DMS79 treated with DMSO at 0.1 percent for 48 hours (cell line): ENCODE data around the gene OAS3.
"Not testable (repeated sequence)": the region's sequence is repeated elsewhere in the genome, so short reads cannot be mapped to it uniquely, and the experiment has no call there.

Experiments
- DNase-seq: peaks from one replicate; lab custom pipeline; 2025; lab: John Stamatoyannopoulos, UW

The OAS3 gene

DNA sequence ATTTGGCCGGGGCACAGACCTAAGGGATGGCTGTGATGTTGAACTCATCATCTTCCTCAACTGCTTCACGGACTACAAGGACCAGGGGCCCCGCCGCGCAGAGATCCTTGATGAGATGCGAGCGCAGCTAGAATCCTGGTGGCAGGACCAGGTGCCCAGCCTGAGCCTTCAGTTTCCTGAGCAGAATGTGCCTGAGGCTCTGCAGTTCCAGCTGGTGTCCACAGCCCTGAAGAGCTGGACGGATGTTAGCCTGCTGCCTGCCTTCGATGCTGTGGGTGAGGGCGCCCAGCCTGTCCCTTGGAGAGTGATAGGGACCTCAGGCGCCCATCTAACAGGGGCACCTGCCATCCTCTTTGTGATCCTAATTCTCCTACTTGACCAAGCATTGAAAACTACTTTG, 12.4 kb downstream of the OAS3 start:
- no peak for DNase-seq

DNA sequence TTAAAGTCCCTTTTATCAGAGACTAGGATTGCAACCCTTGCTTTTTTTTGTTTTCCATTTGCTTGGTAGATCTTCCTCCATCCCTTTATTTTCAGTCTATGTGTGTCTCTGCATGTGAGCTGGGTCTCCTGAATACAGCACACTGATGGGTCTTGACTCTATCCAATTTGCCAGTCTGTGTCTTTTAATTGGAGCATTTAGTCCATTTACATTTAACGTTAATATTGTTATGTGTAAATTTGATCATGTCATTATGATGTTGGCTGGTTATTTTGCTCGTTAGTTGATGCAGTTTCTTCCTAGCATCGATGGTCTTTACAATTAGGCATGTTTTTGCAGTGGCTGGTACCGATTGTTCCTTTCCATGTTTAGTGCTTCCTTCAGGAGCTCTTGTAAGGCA, 18.9 kb downstream of the OAS3 start:
- DNase-seq = not testable (repeated sequence)

GRCh38 chr12:112961074-112961473, 22.8 kb downstream of the OAS3 start:
- DNase-seq = no peak

GRCh38 chr12:112961536-112961935, 23.3 kb downstream of the OAS3 start:
- no peak for DNase-seq

DNA sequence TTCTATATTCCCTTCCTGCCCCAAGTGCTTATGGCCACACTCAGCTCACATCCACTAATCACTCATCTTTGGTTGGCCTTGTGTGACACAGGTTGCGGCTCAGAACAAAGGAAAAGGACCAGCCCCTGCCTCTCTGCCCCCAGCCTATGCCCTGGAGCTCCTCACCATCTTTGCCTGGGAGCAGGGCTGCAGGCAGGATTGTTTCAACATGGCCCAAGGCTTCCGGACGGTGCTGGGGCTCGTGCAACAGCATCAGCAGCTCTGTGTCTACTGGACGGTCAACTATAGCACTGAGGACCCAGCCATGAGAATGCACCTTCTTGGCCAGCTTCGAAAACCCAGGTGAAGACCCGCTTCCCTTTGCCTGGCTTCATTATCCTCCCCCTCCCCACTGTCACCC, 24.3 kb downstream of the OAS3 start:
- no peak for DNase-seq

DNA sequence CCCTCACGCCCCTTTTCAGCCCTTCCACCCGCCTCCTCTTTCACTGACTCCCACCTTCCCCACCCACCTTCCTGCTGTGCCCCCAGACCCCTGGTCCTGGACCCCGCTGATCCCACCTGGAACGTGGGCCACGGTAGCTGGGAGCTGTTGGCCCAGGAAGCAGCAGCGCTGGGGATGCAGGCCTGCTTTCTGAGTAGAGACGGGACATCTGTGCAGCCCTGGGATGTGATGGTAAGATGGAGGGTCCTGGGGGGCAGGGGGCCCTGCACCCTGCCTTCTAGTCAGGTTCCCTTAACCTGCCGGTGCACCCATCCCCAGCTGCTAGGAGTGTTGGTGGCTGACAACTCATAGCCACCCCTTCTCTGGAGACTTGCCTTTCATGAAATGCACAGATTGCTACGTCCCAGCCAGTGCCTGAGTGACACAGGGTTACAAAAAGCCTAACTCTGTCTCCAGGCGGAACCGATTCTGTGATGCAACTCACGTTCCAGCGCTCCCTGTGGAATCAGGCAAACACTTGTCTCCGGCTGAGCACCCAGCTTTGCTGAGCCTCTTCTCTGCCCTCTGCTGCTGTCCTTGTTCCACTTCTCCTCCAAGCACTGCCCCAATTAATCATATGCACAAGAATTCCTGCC, 25.1 kb downstream of the OAS3 start:
- no peak for DNase-seq

- no peak for DNase-seq
Observed at GRCh38 chr12:112964067-112964670, 25.9 kb downstream of the OAS3 start.

DNA sequence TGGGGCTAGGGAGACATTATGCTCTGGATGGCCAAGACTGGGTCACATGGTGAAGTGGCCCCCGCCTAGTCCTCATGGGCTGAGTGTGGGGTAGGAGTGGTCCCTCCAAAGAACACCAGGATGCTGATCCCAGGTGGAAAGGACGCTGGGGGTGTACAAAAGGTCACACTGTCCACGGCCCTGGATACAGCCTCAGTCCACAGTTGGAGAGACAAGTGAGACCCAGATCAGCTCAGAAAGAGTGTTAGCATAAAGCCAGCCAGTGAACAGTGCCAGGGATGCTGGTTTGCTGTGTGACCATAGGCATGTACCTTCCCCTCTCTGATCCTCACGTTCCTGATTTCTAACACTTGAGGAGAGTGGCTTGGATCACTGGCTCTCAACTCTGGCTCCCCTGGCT, 26.6 kb downstream of the OAS3 start:
- DNase-seq = no peak

- no peak for DNase-seq
Observed at GRCh38 chr12:112965643-112966042, 27.4 kb downstream of the OAS3 start.

DNA sequence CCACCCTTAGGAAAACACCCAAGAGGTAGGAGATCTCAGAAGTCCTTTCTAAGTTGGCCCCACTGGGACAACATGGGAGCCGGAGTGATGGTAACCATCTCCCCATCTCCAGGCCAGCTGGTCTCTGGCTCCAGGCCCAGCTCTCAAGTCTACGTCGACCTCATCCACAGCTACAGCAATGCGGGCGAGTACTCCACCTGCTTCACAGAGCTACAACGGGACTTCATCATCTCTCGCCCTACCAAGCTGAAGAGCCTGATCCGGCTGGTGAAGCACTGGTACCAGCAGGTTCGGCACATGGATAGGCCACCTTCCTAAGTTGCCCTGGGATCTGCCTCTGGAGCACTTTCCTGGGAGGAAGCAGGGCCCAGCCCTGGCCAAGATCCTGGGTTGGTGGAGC, 29.0 kb downstream of the OAS3 start:
- no peak for DNase-seq

DNA sequence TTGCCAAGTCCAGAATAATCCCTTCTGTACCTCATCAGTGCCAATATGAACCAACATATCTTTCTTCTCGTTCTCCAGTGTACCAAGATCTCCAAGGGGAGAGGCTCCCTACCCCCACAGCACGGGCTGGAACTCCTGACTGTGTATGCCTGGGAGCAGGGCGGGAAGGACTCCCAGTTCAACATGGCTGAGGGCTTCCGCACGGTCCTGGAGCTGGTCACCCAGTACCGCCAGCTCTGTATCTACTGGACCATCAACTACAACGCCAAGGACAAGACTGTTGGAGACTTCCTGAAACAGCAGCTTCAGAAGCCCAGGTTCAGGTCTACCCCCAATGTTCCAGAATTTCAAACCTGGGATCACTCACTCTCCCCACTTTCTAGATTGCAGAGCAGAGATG, 29.6 kb downstream of the OAS3 start:
- DNase-seq = no peak

GRCh38 chr12:112969547-112970306, 31.5 kb downstream of the OAS3 start:
- DNase-seq = no peak

DNA sequence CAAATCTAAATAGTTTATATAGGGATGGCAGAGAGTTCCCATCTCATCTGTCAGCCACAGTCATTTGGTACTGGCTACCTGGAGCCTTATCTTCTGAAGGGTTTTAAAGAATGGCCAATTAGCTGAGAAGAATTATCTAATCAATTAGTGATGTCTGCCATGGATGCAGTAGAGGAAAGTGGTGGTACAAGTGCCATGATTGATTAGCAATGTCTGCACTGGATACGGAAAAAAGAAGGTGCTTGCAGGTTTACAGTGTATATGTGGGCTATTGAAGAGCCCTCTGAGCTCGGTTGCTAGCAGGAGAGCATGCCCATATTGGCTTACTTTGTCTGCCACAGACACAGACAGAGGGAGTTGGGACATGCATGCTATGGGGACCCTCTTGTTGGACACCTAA, 32.1 kb downstream of the OAS3 start:
- no peak for DNase-seq

DNA sequence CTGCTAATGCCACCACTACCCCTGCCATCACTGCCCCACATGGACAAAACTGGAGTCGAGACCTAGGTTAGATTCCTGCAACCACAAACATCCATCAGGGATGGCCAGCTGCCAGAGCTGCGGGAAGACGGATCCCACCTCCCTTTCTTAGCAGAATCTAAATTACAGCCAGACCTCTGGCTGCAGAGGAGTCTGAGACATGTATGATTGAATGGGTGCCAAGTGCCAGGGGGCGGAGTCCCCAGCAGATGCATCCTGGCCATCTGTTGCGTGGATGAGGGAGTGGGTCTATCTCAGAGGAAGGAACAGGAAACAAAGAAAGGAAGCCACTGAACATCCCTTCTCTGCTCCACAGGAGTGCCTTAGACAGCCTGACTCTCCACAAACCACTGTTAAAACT, 33.0 kb downstream of the OAS3 start:
- DNase-seq = no peak

DNA sequence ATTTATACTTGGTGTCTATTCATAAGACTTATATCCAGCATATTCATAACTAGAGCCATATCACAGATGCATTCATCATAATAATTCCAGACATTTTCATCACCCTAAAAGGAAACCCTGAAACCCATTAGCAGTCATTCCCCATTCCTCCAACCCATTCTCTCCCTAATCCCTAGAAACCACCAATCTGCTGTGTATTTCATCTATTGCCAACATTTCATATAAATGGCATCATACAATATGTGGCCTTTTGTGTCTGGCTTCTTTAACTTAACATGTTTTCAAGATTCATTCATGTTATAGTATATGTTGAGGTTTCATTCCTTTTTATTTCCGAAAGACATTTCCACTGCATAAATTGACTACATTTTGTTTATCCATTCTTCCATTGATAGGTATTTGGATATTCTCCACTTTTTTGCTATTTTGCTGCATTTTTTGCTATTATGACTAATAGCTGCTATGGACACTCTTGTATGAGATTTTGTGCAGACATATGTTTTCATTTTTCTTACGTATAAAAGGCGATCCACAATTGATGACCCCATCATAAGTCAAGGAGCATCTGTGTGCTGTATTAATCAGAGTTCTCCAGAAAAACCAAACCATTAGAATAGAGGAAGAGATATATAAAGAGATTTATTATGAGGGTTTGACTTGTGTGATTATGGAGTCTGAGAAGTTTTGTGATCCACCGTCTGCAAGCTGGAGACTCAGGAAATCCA, 34.9 kb downstream of the OAS3 start:
- no peak for DNase-seq

DNA sequence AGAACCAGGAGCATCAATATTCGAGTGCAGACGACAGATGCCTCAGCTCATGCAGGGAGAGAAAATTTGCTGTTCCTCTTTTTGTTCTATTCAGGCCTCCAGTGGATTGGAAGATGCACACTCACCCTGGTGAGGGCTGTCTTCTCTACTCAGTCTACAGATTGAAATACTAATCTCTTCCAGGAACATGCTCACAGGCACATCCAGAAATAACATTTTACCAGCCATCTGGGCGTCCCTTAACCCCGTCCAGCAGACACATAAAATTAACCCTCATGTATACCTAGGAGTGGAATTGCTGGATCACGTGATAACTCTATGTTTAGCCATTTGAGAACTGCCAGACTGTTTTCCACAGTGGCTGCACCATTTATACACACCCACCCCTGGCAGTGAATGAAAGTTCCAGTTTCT, 35.6 kb downstream of the OAS3 start:
- no peak for DNase-seq

- DNase-seq = no peak
Observed at GRCh38 chr12:112974904-112975303, 36.6 kb downstream of the OAS3 start.

DNA sequence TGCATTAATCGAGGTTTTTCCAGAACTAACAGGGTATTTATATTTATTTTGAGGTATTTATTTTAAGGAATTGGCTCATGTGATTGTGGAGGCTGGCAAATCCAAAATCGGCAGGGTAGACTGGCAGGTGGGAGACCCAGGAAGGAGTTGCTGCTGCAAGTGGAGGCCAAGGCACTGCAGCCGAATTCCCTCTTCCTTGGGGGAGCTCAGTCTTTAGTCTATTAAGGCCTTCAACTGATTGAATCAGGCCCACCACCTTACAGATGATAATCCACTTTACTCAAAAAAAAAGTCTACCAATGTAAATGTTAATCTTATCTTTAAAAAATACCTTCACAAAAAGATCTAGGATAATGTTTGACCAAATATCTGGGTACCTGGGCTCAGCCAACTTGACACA, 38.9 kb downstream of the OAS3 start:
- no peak for DNase-seq

- no peak for DNase-seq
Observed at GRCh38 chr12:112977641-112978040, 39.4 kb downstream of the OAS3 start.

DNA sequence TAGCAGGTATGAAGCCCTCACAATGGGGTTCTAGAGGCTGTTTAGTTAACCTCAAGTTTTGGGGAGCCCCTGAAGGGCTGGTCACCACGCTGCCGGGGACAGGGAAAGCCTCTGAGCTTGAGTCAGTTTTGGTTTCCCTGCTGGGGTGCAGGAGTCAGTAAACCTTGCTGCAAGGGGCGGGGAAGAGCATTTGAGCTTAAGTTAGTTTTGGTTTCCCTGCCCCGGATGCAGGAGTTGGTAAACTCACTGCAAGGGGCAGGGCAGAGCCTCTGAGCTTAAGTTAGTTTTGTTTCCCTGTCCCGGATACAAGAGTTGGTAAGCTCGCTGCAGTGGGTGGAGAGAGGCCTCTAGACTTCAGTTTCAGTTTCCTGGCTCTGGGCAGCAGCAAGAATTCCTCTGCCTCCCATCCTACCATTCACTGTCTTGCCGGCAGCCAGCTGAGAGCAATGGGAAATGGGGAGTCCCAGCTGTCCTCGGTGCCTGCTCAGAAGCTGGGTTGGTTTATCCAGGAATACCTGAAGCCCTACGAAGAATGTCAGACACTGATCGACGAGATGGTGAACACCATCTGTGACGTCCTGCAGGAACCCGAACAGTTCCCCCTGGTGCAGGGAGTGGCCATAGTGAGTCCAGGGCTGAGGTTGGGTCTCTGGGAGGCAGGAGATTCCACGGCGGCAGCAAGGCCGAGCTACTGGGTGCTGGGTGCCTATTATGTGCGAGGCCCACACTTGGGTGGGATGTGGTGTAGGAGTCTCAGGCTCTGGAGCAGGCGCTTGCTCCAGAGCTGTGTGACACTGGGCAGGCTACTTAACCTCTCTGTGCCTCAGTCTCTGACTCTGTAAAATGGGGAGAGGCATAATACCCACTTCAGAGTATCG, 40.1 kb downstream of the OAS3 start, which contains the start of gene OAS2:
Gene OAS2 (plus strand): TSS at position 357 of the 878 bp plus-strand sequence. CDS start 90 bp downstream, at position 447.
- DNase-seq = no peak

DNA sequence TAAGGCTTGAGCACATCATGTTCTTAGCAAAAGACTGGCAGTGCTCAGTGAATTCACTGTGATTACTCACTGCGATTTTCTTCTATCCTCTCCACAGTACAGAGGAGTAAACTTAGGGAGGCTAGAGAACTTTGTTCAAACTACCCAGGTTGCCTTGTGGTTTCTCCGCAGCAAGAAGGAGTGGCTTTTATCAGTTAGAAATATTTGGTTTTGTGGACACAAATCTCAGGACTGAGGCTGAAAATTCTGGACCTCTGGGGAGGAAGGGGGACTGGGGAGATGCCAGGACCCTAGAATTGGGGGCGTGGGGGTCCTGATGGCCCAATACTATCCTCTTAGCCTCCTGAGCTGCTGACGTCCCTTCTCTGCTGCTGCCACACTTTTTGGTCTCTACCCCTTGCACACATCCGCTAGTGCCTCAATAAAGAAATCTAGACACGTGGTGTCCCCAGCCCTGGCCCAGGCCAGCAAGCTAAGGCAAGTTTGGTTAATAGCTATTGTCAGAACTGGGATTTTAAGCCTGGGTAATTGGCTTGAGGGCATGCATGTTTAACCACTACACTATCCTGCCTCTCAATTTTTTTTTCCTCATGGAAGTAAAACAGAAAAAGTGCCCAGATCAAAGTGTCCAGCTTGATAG, 40.9 kb downstream of the OAS3 start:
- no peak for DNase-seq
